GM18868 (cell line): ENCODE measurements around the gene LBHD1.
"Not testable (repeated sequence)": the region's sequence is repeated elsewhere in the genome, so short reads cannot be mapped to it uniquely, and the experiment has no call there.

Source experiments
- ATAC-seq: cut with Tn5 transposase; IDR thresholded peaks from one replicate; pipeline ENCODE4 v1.9.1; 2021; ENCODE audit warnings: mild to moderate bottlenecking, moderate library complexity; ENCODE audit not compliant: unreplicated experiment

LBHD1 gene

GRCh38 chr11:62621567-62622470 lies 50.2 kb downstream of the LBHD1 start, which contains the start of gene B3GAT3:
Gene B3GAT3, minus strand, starts transcription at chr11:62621986. Its CDS starts 39 bp downstream, at chr11:62621947.
- peak; percentile 96 for ATAC-seq

GRCh38 chr11:62621027-62621566 lies 51.0 kb downstream of the LBHD1 start:
- ATAC-seq = no peak

- not testable (repeated sequence) for ATAC-seq
Measured at GRCh38 chr11:62616957-62617356, 55.1 kb downstream of the LBHD1 start.

DNA sequence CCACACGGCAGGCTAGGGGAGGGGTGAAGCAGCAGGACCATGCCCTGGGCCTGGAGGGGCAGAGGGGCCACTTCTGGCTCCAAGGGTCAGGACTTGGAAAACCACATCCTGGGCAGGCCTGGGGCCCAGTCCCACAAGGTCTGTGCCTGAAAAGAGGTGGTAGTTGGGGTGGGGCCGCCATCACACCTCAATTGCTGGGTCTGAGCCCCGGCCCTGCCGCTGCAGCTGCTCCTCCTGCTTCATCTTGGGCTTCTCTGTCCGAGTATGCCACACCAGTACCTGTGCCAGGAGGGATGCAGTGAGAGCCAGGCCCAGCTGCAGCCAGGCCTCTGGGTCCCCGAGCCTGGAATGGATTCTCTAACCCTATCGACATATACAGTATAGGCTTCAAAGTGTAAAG lies 56.5 kb downstream of the LBHD1 start:
- ATAC-seq = no peak

DNA sequence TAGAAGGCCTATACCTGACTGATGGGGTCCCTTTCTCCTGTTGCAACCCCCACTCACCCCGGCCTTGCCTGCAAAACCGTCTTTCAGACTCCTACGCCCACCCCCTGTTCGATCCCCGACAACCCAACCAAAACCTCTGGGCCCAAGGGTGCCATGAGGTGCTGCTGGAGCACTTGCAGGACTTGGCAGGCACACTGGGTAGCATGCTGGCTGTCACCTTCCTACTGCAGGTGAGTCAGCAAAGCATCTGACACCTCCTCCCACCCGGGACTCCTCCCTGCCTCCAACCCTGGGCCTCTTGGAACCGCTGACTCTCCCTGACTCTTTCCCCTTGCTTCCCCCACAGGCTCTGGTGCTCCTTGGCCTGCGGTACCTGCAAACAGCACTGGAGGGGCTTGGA lies 57.8 kb downstream of the LBHD1 start:
- ATAC-seq = no peak

DNA sequence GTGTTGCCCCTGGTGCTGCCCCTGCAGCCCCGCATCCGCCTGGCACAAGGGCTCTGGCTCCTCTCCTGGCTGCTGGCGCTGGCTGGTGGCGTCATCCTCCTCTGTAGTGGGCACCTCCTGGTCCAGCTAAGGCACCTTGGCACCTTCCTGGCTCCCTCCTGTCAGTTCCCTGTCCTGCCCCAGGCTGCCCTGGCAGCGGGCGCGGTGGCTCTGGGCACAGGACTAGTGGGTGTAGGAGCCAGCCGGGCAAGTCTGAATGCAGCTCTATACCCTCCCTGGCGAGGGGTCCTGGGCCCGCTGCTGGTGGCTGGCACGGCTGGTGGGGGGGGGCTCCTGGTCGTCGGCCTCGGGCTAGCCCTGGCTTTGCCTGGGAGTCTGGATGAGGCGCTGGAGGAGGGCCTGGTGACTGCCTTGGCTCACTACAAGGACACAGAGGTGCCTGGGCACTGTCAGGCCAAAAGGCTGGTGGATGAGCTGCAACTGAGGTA lies 58.7 kb downstream of the LBHD1 start:
- no peak for ATAC-seq
